AG08396 (cell line): ENCODE results near the gene MBLAC1.

Experiments used
- DNase-seq: peaks from one replicate; pipeline ENCODE4 v3.0.0; 2012; ENCODE audit warnings: low spot score, mixed read lengths

The MBLAC1 gene

DNA sequence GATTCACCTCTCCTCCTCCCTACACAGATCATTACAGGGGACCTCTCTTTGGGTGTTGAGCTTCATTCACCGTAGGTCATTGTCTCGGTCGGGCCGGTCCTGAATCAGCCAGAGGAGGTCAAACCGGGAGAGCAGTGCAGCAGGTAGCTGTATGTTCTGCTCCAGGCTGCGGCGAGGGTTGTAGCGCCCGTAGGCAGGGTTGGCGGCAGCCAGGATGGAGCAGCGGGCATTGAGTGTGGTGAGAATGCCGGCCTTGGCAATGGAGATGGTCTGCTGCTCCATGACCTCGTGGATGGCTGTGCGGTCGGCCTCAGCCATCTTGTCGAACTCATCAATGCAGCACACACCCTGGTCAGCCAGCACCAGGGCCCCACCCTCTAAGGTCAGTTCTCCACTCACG, 31.1 kb upstream of the MBLAC1 start:
- no peak for DNase-seq

DNA sequence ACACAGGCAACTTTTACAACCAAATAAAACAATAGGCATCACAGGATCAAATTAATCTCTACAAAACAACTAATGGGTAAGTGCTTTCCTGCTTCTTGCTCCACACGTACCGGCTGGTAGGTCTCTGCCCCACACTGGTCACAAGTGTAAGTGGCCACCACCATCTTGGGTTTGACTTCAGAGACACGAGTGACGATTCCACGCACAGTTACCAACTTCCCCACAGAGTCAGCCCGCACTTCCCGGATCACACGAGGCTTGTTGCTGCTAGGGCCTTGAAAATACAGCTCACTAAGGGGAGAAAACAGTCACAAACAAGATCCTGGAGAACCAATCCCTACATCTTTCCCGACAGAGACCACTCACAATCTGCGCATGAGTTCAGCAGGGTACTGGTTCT, 27.9 kb upstream of the MBLAC1 start:
- DNase-seq: no peak

DNA sequence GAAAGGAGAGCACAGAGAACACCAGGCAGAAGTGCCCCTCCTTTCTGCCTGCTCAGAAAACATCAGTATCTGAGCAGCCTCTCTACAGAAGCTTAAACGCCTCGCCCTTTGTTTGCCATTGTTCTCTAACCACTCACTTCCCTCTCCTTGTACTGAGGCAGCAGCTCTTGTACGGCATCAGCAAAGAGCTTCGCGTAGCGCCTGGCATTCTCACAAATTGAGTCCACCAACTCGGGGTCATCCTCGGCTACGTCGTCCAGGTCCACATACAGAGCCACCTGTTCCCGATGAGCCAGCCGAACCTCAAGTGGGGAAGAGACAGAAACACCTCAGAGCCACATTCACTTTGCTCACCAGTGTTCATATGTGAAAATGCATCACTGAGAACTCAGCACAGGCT, 27.3 kb upstream of the MBLAC1 start:
- no peak for DNase-seq

DNA sequence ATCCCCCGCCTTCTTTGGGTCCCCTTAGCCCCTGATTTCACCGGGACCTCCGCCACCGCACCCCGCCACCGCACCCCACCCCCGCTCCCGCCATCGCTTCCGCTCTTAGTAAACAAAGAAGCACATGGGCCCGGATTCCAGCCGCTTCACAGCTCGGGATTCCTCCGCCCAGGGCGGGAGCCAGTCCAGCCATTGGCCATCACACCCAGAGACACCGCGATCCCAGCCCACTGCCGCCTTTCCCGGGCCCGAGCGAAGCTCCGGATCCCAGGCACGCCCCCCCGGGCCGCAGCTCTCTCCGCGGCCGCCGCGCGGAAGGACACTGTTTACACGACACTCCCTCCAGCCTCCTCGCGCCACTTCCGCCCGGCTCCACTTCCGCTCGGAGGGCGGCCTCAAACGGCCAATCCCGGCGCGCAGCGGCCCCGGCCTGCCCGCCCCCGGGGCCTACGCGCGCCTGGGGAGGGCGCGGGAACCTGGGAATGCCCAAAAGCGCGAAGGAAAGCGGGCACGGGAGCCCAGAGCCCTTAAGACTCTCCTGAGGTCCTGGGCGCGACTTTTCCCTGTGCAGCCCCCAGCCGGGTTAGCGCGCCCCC, 26.2 kb upstream of the MBLAC1 start:
- DNase-seq: peak; percentile 95

DNA sequence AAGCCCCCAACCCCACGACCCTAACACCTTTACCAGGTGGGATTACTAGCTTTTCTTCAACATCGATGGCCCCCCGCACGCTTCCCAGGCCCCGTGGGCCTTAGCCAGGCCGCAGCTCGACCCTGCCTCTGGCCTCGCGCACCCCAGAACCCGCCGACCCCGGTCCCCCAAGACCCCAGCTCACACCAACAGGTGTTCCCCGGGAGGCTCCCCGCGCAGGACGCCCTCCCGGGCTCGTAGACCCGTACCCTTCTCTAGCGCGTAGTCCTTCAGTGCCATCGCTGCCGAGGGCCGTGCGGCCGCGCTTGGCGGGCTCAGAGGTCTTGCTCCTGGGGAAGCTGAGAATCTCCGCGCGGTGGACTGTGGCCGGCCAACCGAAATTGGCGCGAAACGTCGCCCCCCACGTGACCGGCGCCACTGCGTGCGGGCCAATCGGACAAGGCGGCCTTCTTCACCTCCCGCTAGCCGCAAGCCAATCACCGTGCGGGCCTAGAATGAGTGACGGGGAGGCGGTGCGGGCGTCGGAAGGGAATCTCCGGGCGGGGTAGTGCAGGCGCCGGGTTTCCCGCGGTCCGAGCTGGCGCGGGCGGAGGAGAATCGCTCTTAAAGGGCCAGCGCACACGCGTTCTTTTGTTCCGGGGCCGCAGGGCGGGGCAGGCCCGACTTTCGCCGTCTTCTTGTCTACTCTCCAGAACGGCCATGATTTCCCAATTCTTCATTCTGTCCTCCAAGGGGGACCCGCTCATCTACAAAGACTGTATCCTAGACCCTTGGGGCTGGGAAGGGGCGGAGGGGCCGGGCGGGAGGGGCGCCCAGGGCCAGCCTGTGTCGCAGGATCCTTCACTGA, 25.5 kb upstream of the MBLAC1 start, which contains the start of the genes AP4M1 and MCM7:
TSS of gene AP4M1 (plus strand) at position 628 of the 847 bp plus-strand sequence. CDS start at position 700, 72 bp downstream.
TSS of gene MCM7 (minus strand) at position 382 of the 847 bp plus-strand sequence. CDS start at position 279, 103 bp downstream.
- peak; percentile 98 for DNase-seq

DNA sequence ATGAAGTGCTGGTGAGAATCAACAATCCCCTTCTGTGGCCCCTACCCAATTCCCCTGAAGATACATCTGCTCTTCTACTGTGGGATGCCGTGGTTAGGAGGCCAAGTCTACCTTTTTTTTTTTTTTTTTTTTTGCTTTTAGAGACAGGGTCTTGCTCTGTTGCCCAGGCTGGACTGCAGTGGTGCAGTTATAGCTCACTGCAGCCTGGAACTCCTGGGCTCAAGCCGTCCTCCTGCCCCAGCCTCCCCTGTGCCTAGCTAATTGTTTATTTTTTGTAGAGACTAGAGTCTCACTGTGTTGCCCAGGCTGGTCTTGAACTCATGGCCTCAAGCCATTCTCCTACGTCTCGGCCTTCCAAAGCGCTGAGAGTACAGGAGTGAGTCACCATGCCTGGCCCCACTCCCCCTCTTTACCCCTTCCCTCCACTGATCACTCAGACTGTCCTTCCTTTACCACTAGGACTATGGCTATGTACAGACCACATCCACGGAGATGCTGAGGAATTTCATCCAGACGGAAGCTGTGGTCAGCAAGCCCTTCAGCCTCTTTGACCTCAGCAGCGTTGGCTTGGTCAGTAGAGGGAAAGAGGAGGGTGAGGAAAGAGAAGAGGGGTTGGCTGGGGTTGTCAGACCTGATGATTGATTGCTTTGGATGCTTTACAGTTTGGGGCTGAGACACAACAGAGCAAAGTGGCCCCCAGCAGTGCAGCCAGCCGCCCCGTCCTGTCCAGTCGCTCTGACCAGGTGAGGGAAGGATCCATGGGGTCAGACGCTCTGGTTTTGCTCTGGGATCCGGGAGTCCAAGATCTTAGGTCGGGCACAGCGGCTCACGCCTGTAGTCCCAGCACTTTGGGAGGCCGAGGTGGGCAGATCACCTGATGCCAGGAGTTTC, 23.6 kb upstream of the MBLAC1 start:
- peak; percentile 89 for DNase-seq

DNA sequence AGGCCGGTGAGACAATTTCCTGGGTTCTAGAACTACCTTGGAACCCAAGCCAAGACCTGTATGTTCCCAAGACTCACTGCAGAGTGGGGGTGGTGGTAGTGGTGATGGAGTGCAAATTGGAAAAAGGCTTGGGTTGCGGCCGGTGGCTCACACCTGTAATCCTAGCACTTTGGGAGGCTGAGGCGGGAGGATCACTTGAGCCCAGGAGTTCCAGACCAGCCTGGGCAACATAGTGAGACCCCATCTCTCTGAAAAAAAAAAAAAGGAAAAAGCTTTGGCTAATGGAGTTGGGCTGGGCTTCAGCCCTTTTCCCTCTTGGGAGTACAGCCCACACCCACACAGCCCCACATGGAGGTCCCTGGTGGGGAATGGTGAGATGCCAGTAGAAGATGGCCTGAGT, 21.2 kb upstream of the MBLAC1 start:
- DNase-seq: no peak

DNA sequence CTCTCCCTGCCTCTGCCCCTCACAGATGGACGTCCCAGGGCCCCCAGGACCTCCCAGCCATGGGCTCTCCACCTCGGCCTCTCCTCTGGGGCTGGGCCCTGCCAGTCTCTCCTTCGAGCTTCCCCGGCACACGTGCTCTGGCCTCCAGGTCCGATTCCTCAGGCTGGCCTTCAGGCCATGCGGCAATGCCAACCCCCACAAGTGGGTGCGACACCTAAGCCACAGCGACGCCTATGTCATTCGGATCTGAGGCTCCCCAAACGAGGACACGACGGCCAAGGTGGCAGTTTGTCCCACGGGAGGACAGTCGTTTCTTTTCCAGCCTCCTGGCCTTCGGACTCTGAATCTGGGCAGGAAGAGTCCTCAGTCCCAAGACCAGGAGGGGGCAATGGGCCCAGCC, 20.1 kb upstream of the MBLAC1 start:
- no peak for DNase-seq

DNA sequence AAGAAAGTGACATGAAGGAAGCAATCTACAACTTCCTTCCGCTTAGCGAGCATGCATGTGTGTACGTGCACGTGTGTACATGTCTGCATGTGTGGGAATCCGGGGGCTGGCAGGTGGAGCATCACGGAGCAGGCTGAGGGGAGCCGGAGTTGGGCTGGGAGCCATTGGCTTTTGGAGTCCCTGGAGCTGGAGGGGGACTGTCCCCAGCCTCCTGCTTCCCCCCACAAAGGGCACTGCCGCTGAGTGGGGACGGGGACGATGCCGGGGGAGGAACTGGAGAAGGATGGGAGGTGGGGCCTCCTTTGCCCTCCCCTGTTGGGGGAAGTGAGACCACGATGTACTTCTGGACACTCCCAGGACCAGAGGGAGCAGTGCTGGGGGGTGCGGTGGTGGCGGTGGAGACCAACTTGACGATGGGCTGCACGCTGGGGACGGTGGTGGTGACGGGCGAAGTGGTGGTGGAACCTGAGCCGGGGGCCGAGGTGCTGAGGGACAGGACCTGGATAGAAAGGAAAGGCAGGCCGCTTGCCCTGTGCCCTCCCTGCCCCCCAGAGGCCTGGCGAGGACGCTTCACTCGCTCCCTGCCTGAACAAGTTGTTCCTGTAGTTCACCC, 19.5 kb upstream of the MBLAC1 start:
- no peak for DNase-seq

DNA sequence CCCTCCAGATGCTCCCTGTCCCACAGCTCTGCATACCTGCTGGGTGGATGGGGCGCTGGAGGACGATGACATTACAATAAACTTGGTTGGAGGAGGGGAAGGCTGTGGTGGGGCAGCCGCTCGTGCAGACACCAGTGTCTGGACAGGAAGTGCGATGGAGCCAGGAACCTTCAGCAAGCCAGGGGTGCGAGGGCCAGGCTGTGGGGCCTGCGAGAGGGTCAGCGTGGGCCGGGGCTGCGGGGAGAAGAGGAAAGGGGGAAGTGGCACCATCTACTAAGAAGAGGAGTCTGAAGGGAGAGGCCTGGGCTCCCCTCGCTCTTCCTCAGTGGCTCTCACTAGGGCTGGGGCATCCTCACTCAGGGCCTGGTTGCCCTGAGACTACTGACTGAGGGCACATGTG, 18.9 kb upstream of the MBLAC1 start:
- no peak for DNase-seq

DNA sequence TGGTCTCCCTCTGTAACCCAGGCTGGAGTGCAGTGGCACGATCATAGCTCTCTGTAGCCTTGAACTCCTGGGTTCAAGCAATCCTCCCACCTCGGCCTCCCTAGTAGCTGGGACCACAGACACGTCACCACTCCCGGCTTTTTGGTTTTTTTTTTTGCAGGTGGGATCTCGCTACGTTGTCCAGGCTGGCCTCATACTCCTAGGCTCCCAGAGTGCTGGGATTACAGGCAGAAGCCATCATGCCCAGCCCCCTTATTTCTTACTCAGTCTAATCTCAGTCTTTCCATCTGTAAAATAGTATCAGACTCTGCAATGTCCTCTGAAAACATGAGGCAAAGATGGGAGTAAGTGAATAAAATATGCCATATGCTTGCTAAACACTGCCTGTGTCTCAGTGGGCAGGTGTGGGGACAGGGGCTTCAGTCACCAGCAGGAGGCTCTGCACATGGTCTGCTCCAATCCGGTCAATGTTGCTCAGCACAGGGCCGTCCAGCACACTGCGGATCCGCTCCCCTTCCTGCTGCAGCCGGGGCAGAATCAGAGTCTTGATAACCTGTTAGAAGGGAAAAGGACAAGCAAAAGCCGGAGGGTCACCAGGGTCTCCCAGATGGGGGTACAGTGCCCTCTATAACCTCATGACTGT, 17.1 kb upstream of the MBLAC1 start:
- no peak for DNase-seq

DNA sequence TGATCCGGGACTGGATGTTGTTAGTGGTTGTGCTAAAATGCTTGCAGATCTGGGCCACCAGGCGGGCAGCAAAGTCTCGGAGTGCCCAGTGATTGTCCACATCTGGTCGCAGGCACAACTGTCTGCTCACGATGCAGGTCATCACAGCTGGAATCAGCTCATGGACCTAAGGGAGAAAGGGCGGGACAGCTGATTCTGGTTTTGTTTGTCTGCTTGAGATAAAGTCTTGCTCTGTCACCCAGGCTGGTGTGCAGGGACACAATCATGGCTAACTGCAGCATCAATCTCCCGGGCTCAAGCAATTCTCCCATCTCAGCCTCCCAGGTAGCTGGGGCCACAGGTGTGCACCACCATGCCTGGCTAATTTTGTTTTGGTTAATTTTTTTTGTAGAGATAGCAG, 15.6 kb upstream of the MBLAC1 start:
- DNase-seq: no peak

DNA sequence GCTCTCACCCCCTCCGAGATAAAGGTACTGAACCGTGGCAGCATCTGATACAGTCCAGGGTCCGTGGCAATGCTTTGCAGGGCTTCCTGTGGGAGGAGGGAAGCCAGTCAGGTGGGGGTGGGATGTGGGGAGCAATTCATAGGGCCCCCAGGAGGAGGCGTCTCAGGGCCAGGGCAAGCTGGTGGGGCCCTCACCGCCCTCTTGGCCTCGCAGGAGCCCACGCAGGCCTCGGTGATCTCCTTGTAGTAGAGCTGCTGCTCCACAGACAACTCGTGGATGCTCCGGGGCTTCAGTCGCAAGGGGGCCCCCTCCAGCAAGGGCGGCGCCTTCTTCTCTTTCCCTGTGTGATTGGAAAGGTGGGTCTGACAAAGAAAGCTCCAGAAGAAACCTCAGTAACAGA, 14.9 kb upstream of the MBLAC1 start:
- DNase-seq: no peak

DNA sequence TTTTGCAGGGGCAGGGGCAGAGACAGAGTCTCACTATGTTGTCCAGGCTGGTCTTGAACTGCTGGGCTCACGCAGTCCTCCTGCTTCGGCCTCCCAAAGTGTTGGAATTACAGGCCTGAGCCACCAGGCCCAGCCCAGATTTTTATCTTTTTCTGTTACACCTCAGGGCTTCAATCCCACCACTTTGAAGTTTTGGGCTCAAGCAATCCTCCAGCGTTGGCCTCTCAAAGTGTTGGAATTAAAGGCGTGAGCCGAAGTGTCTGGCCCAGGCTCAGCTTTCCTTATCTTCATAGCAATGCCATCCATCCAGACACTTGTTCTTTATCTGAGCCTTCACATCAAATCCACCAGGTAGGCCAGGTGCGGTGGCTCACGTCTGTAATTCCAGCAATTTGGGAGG, 11.7 kb upstream of the MBLAC1 start:
- no peak for DNase-seq

DNA sequence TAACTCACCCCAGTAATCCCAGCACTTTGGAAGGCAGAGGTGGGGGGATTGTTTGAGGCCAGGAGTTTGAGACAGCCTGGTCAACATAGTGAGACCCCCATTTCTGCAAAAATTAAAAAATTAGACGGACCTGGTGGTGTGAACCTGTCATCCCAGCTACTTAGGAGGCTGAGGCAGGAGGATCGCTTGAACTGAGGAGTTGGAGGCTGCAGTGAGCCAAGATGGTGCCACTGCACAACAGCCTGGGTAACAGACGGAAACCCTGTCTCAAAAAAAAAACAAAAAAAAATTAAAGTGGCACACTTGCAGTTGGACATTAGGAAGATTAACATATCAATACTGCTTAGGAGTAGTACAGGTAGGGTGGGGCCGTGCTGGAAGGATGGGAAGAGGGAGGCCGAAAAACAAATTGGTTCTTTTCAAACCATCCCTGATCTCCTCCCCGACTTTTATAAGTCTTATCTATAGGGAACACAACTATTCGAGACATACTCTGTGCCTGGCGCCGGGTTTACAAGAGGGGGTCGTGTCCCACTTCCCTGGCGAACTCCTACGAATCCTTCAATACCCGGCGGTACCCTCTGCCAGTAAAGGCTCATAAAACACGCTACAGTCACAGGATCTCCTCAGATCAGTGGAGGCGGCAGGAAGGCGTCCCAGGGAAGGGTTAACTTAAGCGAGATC, 8.2 kb upstream of the MBLAC1 start:
- DNase-seq: no peak

DNA sequence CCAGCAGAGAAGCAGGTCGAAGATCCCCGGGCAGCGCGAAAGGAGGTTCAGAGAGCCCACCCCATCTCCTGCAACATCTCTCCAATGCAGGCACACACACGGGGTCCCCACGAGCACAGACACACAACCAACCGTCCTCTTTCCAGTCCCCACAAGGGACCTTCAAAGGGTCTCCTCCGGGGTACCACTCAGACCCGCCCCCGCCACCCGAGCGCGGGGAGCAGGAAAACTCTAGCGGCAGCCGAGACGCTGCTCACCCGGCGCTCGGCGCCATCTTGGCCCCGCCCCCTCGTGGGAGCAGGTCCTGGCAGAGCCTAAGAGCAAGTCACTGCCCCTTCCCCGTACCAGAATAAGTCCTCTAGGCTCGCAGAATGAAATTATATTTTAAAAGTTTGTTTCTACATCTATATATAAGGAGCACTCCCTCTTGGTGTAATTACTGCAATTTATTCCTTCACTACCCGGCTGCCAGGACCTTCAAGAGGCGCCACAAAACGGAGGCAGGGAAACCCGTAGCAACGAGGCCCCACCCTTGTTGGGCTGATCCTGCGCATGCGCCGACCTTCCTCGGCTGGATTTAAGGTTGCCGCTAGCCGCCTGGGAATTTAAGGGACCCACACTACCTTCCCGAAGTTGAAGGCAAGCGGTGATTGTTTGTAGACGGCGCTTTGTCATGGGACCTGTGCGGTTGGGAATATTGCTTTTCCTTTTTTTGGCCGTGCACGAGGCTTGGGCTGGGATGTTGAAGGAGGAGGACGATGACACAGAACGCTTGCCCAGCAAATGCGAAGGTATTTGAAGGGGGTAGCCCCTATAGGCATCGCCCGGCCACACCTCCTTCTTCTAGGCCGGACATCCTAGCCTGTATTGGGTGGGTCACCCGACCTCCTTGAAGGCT, 7.4 kb upstream of the MBLAC1 start, which contains the start of the genes CNPY4 and TAF6:
TSS of gene CNPY4 (plus strand) at position 563 of the 898 bp plus-strand sequence. CDS start at position 674, 111 bp downstream.
TSS of gene TAF6 (minus strand) at position 287 of the 898 bp plus-strand sequence. CDS start 5,149 bp downstream, outside the sequence.
- peak; percentile 99 for DNase-seq

DNA sequence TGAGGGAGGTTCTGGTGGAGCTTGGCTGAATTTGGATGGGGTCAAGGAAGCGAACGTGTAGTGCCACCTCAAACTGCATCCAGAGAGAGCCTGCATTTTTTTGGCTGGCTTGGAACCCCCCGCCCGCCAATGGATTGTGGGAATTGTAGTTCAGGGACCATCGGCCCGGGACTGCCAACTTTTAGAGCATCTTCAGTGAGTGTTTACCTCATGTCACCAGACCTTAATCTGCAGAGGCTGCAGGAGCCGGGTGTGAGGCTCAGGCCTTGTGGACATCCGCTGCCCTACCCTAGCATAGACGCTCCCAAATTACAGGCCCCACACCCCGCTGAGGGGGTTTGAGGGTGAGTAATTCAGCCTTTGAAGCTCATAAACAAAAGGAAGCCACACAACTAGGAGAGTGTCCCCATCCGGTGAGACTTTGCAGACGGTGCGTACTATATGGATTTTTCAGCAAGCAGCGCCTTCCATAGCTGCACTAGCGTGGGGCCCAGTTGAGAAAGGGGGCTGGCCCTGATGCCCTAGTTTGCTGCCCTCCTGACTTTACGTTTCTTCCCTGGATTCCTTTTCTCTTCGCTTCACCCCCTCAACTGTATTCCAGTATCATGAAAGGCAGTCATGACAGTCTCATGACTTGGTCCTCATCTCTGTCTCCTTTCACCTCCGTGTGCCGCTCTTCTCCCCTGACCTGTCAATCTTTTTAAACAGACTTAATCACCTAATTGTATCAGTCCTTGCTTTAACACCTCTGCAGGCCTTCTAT, 6.6 kb upstream of the MBLAC1 start:
- peak; percentile 77 for DNase-seq

DNA sequence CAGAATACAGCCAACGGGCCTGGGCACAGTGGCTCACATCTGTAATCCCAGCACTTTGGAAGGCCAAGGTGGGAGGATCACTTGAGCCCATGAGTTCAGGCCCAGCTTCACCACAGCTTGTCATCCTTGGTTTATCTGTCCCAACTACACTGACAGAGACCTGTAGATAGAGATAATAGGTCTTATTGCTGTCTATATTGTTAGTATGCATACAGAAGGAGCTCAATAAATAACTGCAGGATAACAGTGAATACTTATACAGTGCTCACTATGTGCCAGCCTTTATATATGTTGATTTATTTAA, 6.1 kb upstream of the MBLAC1 start:
- DNase-seq: no peak

DNA sequence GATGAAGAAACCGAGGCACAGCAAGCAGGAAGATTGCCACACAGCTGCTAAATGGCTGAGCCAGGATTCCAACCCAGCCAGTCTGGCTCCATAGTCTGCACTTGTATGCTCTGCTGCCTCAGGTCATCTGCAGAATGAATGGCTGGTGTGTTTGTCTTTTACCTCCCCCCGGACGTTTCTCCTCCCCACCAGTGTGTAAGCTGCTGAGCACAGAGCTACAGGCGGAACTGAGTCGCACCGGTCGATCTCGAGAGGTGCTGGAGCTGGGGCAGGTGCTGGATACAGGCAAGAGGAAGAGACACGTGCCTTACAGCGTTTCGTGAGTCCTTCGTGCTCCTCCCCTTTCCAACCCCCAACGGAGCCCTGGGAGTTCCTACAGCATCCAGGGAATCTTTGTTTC, 4.7 kb upstream of the MBLAC1 start:
- DNase-seq: no peak
